IPS-NIHi11 (cell line): ENCODE results near the gene MRFAP1.
"Not testable (repeated sequence)": the region's sequence is repeated elsewhere in the genome, so short reads cannot be mapped to it uniquely, and the experiment has no call there.

ENCODE experiments used
- DNase-seq: peaks from one replicate; pipeline ENCODE4 v3.0.0; 2012; ENCODE audit warnings: mixed read lengths, low spot score

MRFAP1 gene

GRCh38 chr4:6610856-6611430 lies 29.5 kb upstream of the MRFAP1 start:
- no peak for DNase-seq

- no peak for DNase-seq
Observed at GRCh38 chr4:6612961-6613675, 27.4 kb upstream of the MRFAP1 start.

GRCh38 chr4:6613676-6614651 lies 26.5 kb upstream of the MRFAP1 start:
- DNase-seq = no peak

- DNase-seq = no peak
Observed at GRCh38 chr4:6614701-6615230, 25.7 kb upstream of the MRFAP1 start.

GRCh38 chr4:6616087-6616995 lies 24.1 kb upstream of the MRFAP1 start:
- DNase-seq = no peak

GRCh38 chr4:6617246-6617645 lies 23.2 kb upstream of the MRFAP1 start:
- DNase-seq = no peak

- no peak for DNase-seq
Observed at GRCh38 chr4:6618386-6619115, 21.9 kb upstream of the MRFAP1 start.

GRCh38 chr4:6619116-6619465 lies 21.4 kb upstream of the MRFAP1 start:
- no peak for DNase-seq

- no peak for DNase-seq
Observed at GRCh38 chr4:6619466-6620255, 20.8 kb upstream of the MRFAP1 start.

GRCh38 chr4:6620296-6620695 lies 20.2 kb upstream of the MRFAP1 start:
- no peak for DNase-seq

GRCh38 chr4:6620891-6621555 lies 19.5 kb upstream of the MRFAP1 start:
- no peak for DNase-seq

- no peak for DNase-seq
Observed at GRCh38 chr4:6621556-6621927, 18.9 kb upstream of the MRFAP1 start.

GRCh38 chr4:6622744-6623143 lies 17.7 kb upstream of the MRFAP1 start:
- no peak for DNase-seq

GRCh38 chr4:6625256-6625655 lies 15.2 kb upstream of the MRFAP1 start:
- no peak for DNase-seq

GRCh38 chr4:6626066-6626465 lies 14.4 kb upstream of the MRFAP1 start:
- DNase-seq = no peak

GRCh38 chr4:6627832-6628231 lies 12.7 kb upstream of the MRFAP1 start:
- no peak for DNase-seq

- not testable (repeated sequence) for DNase-seq
Observed at GRCh38 chr4:6628484-6628883, 12.0 kb upstream of the MRFAP1 start.

GRCh38 chr4:6632125-6632524 lies 8.4 kb upstream of the MRFAP1 start:
- DNase-seq = no peak

- no peak for DNase-seq
Observed at GRCh38 chr4:6633091-6633906, 7.2 kb upstream of the MRFAP1 start.
